Activated naive CD8-positive, alpha-beta T cell treated with anti-CD3 and anti-CD28 coated beads, Interleukin-2, amount 50 U/mL, for 24 hours (primary cell): ENCODE results near the gene CLPTM1.
A peak's percentile ranks its signal among the peaks of the same experiment; 100 is the strongest.
"Not testable (repeated sequence)": the region's sequence is repeated elsewhere in the genome, so short reads cannot be mapped to it uniquely, and the experiment has no call there.

ENCODE experiments used
- ATAC-seq: fragments of 150-1000 bp; cut with Tn5 transposase; one replicate; pipeline ENCODE4 v1.10.0; 2021
- DNase-seq: peaks from one replicate; pipeline ENCODE4 v3.0.0; 2021
- H3K27ac Mint-ChIP-seq: one replicate; pipeline ENCODE4 v1.8.0; 2021; ENCODE audit warnings: mild to moderate bottlenecking, mixed read lengths
- H3K27me3 Mint-ChIP-seq: one replicate; pipeline ENCODE4 v1.8.0; 2021; ENCODE audit warnings: mixed read lengths
- H3K36me3 Mint-ChIP-seq: one replicate; pipeline ENCODE4 v1.8.0; 2021; ENCODE audit warnings: low read depth, mixed read lengths
- H3K4me1 Mint-ChIP-seq: one replicate; pipeline ENCODE4 v1.8.0; 2021; ENCODE audit warnings: mixed read lengths
- H3K4me3 Mint-ChIP-seq: one replicate; pipeline ENCODE4 v1.8.0; 2021; ENCODE audit warnings: mild to moderate bottlenecking, moderate library complexity, mixed read lengths
- H3K9me3 Mint-ChIP-seq: one replicate; pipeline ENCODE4 v1.8.0; 2021; ENCODE audit warnings: mixed read lengths

CLPTM1 gene, protein sequence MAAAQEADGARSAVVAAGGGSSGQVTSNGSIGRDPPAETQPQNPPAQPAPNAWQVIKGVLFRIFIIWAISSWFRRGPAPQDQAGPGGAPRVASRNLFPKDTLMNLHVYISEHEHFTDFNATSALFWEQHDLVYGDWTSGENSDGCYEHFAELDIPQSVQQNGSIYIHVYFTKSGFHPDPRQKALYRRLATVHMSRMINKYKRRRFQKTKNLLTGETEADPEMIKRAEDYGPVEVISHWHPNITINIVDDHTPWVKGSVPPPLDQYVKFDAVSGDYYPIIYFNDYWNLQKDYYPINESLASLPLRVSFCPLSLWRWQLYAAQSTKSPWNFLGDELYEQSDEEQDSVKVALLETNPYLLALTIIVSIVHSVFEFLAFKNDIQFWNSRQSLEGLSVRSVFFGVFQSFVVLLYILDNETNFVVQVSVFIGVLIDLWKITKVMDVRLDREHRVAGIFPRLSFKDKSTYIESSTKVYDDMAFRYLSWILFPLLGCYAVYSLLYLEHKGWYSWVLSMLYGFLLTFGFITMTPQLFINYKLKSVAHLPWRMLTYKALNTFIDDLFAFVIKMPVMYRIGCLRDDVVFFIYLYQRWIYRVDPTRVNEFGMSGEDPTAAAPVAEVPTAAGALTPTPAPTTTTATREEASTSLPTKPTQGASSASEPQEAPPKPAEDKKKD

DNA sequence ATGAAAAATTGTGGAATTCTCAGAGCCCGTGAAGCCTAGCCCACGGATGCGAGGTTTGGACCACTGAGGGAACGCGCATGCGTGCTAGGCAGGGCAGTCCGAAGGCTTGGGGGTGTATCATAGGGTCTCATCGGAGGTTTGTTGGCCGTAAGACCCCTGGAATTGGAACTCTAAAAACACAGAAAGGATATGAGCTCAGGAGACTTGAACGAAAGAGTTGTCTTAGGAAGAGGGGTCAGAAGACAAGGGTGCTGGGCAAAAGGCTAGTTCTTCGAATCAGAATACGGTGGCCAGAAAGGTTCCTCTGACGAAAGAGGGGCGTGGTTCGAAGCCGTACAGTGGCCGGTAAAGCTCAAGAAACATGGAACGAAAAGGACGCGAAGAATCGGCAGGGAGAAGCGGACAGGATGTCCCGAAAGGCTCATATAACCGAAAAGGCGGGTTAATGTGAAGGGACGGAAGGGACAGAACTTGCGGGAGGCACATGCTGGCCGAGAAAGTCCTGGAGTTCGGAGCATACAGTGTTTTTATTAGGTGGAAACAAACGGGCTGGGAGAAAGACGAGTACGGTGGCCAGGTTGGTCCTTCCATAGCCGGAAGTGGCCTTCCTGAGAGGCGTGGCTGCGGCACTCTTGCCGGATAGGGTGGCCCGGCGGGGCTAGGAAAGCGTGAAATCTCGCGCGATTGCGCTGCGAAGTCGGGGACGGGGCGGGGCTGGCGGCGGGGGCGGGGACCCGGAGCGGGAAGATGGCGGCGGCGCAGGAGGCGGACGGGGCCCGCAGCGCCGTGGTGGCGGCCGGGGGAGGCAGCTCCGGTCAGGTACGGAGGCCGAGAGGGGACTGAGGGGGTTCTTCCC, at the start of gene CLPTM1:
TSS of gene CLPTM1 (plus strand) at position 732 of the 856 bp plus-strand sequence. CDS start at position 748, 16 bp downstream.
- peak; percentile 92 for ATAC-seq
- Mint-ChIP-seq H3K36me3 (peaks cover 6% of the 10 kb centered on the region), H3K4me3 (peak within 1 kb of the TSS; percentile 93), H3K27ac (peak within 1 kb of the TSS; percentile 97), H3K4me1 (peaks cover 51% of the 10 kb centered on the region), H3K27me3 (no peaks in the 10 kb centered on the region), H3K9me3 (no peaks in the 10 kb centered on the region)
- DNase-seq = peak; percentile 97

DNA sequence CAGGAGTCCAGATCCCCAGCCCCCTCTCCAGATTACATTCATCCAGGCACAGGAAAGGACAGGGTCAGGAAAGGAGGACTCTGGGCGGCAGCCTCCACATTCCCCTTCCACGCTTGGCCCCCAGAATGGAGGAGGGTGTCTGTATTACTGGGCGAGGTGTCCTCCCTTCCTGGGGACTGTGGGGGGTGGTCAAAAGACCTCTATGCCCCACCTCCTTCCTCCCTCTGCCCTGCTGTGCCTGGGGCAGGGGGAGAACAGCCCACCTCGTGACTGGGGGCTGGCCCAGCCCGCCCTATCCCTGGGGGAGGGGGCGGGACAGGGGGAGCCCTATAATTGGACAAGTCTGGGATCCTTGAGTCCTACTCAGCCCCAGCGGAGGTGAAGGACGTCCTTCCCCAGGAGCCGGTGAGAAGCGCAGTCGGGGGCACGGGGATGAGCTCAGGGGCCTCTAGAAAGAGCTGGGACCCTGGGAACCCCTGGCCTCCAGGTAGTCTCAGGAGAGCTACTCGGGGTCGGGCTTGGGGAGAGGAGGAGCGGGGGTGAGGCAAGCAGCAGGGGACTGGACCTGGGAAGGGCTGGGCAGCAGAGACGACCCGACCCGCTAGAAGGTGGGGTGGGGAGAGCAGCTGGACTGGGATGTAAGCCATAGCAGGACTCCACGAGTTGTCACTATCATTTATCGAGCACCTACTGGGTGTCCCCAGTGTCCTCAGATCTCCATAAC, 49.6 kb upstream of the CLPTM1 start, which contains the start of gene APOE:
TSS of gene APOE (plus strand) at position 360 of the 724 bp plus-strand sequence. CDS start 829 bp downstream, outside the sequence.
- H3K4me3 Mint-ChIP-seq = no peak within 1 kb of the TSS
- ATAC-seq = no peak

DNA sequence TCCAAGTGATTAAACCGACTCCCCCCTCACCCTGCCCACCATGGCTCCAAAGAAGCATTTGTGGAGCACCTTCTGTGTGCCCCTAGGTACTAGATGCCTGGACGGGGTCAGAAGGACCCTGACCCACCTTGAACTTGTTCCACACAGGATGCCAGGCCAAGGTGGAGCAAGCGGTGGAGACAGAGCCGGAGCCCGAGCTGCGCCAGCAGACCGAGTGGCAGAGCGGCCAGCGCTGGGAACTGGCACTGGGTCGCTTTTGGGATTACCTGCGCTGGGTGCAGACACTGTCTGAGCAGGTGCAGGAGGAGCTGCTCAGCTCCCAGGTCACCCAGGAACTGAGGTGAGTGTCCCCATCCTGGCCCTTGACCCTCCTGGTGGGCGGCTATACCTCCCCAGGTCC, 47.6 kb upstream of the CLPTM1 start:
- peaks cover 6% of the 10 kb centered on the region for H3K36me3 Mint-ChIP-seq
- no peak for ATAC-seq
- H3K9me3 Mint-ChIP-seq = no peaks in the 10 kb centered on the region
- H3K4me1 Mint-ChIP-seq = peaks cover 10% of the 10 kb centered on the region
- no peak for DNase-seq
- H3K4me3 Mint-ChIP-seq = no peak overlapping the region
- peaks cover 33% of the 10 kb centered on the region for H3K27me3 Mint-ChIP-seq
- H3K27ac Mint-ChIP-seq = no peak overlapping the region

More for the DNA sequence above, 49.6 kb upstream of the CLPTM1 start, which contains the start of gene APOE:
- H3K4me1 Mint-ChIP-seq = peaks cover 11% of the 10 kb centered on the region
- peaks cover 16% of the 10 kb centered on the region for H3K36me3 Mint-ChIP-seq
- H3K27ac Mint-ChIP-seq = no peak within 1 kb of the TSS
- peaks cover 23% of the 10 kb centered on the region for H3K27me3 Mint-ChIP-seq
- DNase-seq = no peak
- H3K9me3 Mint-ChIP-seq = no peaks in the 10 kb centered on the region

DNA sequence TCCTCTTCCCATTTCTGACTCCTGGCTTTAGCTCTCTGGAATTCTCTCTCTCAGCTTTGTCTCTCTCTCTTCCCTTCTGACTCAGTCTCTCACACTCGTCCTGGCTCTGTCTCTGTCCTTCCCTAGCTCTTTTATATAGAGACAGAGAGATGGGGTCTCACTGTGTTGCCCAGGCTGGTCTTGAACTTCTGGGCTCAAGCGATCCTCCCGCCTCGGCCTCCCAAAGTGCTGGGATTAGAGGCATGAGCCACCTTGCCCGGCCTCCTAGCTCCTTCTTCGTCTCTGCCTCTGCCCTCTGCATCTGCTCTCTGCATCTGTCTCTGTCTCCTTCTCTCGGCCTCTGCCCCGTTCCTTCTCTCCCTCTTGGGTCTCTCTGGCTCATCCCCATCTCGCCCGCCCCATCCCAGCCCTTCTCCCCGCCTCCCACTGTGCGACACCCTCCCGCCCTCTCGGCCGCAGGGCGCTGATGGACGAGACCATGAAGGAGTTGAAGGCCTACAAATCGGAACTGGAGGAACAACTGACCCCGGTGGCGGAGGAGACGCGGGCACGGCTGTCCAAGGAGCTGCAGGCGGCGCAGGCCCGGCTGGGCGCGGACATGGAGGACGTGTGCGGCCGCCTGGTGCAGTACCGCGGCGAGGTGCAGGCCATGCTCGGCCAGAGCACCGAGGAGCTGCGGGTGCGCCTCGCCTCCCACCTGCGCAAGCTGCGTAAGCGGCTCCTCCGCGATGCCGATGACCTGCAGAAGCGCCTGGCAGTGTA, 46.9 kb upstream of the CLPTM1 start:
- peaks cover 5% of the 10 kb centered on the region for H3K36me3 Mint-ChIP-seq
- DNase-seq (no peak), ATAC-seq (no peak)
- no peaks in the 10 kb centered on the region for H3K9me3 Mint-ChIP-seq
- no peak overlapping the region for H3K4me3 Mint-ChIP-seq
- peaks cover 38% of the 10 kb centered on the region for H3K27me3 Mint-ChIP-seq
- H3K27ac Mint-ChIP-seq = no peak overlapping the region
- peaks cover 9% of the 10 kb centered on the region for H3K4me1 Mint-ChIP-seq

DNA sequence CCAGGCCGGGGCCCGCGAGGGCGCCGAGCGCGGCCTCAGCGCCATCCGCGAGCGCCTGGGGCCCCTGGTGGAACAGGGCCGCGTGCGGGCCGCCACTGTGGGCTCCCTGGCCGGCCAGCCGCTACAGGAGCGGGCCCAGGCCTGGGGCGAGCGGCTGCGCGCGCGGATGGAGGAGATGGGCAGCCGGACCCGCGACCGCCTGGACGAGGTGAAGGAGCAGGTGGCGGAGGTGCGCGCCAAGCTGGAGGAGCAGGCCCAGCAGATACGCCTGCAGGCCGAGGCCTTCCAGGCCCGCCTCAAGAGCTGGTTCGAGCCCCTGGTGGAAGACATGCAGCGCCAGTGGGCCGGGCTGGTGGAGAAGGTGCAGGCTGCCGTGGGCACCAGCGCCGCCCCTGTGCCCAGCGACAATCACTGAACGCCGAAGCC, 46.3 kb upstream of the CLPTM1 start:
- Mint-ChIP-seq H3K36me3 (peaks cover 2% of the 10 kb centered on the region), H3K27me3 (peaks cover 42% of the 10 kb centered on the region), H3K4me1 (peaks cover 8% of the 10 kb centered on the region), H3K9me3 (no peaks in the 10 kb centered on the region), H3K27ac (no peak overlapping the region), H3K4me3 (no peak overlapping the region)
- no peak for ATAC-seq
- no peak for DNase-seq

DNA sequence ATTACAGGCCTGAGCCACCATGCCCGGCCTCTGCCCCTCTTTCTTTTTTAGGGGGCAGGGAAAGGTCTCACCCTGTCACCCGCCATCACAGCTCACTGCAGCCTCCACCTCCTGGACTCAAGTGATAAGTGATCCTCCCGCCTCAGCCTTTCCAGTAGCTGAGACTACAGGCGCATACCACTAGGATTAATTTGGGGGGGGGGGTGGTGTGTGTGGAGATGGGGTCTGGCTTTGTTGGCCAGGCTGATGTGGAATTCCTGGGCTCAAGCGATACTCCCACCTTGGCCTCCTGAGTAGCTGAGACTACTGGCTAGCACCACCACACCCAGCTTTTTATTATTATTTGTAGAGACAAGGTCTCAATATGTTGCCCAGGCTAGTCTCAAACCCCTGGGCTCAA, 45.4 kb upstream of the CLPTM1 start:
- H3K36me3 Mint-ChIP-seq = no peaks in the 10 kb centered on the region
- peaks cover 14% of the 10 kb centered on the region for H3K4me1 Mint-ChIP-seq
- DNase-seq = no peak
- H3K4me3 Mint-ChIP-seq = no peak overlapping the region
- H3K9me3 Mint-ChIP-seq = no peaks in the 10 kb centered on the region
- peaks cover 48% of the 10 kb centered on the region for H3K27me3 Mint-ChIP-seq
- no peak for ATAC-seq
- H3K27ac Mint-ChIP-seq = no peak overlapping the region

DNA sequence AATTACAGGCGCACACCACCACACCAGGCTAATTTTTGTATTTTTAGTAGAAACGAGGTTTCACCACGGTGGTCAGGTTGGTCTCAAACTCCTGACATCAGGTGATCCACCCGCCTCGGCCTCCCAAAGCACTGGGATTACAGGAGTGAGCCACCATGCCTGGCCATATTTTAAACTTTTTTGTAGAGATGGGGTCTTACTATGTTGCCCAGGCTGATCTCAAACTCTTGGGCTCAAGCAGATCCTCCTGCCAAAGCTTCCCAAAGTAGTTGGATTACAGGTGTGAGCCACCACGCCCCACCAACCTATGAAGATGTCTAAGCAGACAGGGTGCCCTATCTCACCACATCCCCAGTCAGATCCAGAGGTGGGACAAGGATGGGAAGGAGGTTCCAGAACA, 43.3 kb upstream of the CLPTM1 start:
- not testable (repeated sequence) for H3K9me3 Mint-ChIP-seq, DNase-seq, H3K27ac Mint-ChIP-seq, ATAC-seq, H3K36me3 Mint-ChIP-seq, H3K4me3 Mint-ChIP-seq, H3K4me1 Mint-ChIP-seq
- peaks cover 34% of the 10 kb centered on the region for H3K27me3 Mint-ChIP-seq

DNA sequence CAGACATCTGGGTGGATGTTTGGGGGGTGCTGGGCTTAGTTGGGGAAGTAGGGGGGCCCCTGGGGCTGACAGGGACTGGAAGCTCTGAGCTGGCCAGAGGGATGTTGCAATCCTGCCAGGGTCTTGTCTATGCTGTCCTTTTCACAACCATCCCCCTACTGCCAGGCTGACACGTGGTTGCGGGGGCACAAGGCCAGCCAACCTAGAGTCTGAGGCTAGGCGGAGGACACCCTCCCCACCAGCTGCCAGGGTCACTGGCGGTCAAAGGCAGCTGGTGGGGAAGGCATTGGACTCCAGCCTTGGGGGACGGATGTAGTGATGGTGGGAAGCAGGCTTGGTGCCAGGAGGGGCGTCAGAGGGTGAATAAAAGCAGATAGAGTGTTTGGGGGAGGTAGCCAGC, 42.3 kb upstream of the CLPTM1 start:
- Mint-ChIP-seq H3K4me1 (peaks cover 8% of the 10 kb centered on the region), H3K4me3 (no peak overlapping the region)
- no peak for ATAC-seq

DNA sequence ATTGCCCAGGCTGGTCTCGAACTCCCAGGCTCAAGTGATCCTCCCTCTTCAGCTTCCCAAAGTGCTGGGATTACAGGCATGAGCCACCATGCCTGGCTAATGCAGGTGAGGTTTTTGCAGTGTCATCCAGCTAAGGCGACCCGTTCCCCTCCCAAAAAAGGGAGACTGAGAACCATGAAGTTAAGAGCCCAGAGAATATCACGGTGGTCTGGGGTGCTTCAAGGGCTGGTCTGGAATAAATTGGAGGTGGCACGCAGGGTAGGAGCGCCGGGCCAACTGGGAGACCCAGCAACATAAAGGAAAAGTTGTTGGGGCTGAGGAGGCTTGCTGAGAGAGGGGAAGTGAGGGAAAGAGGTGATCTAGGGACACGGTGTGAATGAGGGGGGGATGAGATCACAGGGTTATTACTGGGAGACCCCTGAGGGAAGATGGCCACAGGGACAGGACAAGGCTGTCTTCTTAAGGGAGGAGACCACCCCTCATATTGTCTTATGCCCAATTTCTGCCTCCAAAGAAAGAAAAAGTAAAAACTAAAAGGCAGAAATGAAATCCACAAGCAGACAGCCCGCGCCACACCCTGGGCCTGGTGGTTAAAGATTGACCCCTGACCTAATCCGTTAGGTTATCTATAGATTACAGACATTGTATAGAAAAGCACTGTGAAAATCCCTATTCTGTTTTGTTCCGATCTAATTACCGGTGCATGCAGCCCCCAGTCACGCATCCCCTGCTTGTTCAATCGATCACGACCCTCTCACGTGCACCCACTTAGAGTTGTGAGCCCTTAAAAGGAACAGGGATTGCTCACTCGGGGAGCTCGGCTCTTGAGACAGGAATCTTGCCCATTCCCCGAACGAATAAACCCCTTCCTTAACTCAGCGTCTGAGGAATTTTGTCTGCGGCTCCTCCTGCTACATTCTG, 41.4 kb upstream of the CLPTM1 start:
- Mint-ChIP-seq H3K27me3 (peaks cover 27% of the 10 kb centered on the region), H3K4me3 (peak overlapping the region; percentile 84), H3K27ac (peak overlapping the region; percentile 35)
- not testable (repeated sequence) for DNase-seq, ATAC-seq, H3K36me3 Mint-ChIP-seq, H3K4me1 Mint-ChIP-seq, H3K9me3 Mint-ChIP-seq

More for the DNA sequence above, 42.3 kb upstream of the CLPTM1 start:
- DNase-seq = no peak
- H3K27ac Mint-ChIP-seq = no peak overlapping the region
- H3K36me3 Mint-ChIP-seq = no peaks in the 10 kb centered on the region
- H3K27me3 Mint-ChIP-seq = peaks cover 30% of the 10 kb centered on the region
- H3K9me3 Mint-ChIP-seq = no peaks in the 10 kb centered on the region

DNA sequence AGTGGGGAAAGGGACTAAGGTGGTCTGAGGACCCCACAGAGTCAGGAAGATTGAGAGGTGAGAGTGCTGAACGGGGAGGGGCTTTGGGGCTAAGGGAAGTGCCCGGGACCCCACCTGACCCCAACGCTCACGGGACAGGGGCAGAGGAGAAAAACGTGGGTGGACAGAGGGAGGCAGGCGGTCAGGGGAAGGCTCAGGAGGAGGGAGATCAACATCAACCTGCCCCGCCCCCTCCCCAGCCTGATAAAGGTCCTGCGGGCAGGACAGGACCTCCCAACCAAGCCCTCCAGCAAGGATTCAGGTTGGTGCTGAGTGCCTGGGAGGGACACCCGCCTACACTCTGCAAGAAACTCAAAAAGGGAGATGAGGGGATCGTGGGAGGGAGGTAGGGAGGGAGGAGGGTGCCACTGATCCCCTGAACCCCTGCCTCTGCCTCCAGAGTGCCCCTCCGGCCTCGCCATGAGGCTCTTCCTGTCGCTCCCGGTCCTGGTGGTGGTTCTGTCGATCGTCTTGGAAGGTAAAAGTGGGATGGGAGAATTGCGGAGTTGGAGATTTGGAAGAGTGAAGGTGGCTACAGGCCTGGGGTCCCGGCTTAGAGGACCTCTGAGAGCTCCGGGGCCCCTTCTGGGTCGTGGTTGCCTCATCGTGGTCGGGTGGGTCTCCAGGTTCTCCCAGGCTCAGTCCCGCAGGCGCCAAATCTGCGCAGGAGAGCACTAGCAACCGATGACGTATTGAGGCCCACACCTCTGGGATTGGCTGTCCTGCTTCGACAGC, 40.6 kb upstream of the CLPTM1 start, which contains the start of gene APOC1:
TSS of gene APOC1 (plus strand) at position 176 of the 774 bp plus-strand sequence. CDS start at position 460, 284 bp downstream.
- not testable (repeated sequence) for H3K36me3 Mint-ChIP-seq, H3K9me3 Mint-ChIP-seq, H3K4me1 Mint-ChIP-seq
- peak within 1 kb of the TSS; percentile 84 for H3K4me3 Mint-ChIP-seq
- peaks cover 27% of the 10 kb centered on the region for H3K27me3 Mint-ChIP-seq
- ATAC-seq (peak; percentile 98), DNase-seq (peak; percentile 79)
- peak within 1 kb of the TSS; percentile 85 for H3K27ac Mint-ChIP-seq

DNA sequence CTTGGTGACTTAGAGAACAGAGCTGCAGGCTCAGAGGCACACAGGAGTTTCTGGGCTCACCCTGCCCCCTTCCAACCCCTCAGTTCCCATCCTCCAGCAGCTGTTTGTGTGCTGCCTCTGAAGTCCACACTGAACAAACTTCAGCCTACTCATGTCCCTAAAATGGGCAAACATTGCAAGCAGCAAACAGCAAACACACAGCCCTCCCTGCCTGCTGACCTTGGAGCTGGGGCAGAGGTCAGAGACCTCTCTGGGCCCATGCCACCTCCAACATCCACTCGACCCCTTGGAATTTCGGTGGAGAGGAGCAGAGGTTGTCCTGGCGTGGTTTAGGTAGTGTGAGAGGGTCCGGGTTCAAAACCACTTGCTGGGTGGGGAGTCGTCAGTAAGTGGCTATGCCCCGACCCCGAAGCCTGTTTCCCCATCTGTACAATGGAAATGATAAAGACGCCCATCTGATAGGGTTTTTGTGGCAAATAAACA, 30.9 kb upstream of the CLPTM1 start:
- no peaks in the 10 kb centered on the region for H3K36me3 Mint-ChIP-seq
- no peak overlapping the region for H3K27ac Mint-ChIP-seq
- no peak overlapping the region for H3K4me3 Mint-ChIP-seq
- no peak for ATAC-seq
- peaks cover 6% of the 10 kb centered on the region for H3K4me1 Mint-ChIP-seq
- H3K9me3 Mint-ChIP-seq = no peaks in the 10 kb centered on the region
- H3K27me3 Mint-ChIP-seq = peaks cover 21% of the 10 kb centered on the region
- no peak for DNase-seq
